H9 (cell line): ENCODE results near the gene OR5H15. TPM values are rescaled to one million over a fixed set of nuclear protein-coding genes. Genes with fewer than 3 reads are reported as not detected.
"Not testable (repeated sequence)": the region's sequence is repeated elsewhere in the genome, so short reads cannot be mapped to it uniquely, and the experiment has no call there.

Source experiments
- DNase-seq: peaks from one replicate; pipeline ENCODE4 v3.0.0-alpha.2; 2017
- H2AFZ ChIP-seq: one replicate; pipeline ENCODE4 v1.6.1; 2013; ENCODE audit warnings: mild to moderate bottlenecking, low read length, control low read depth, moderate library complexity
- H2AK5ac ChIP-seq: 2 replicates; pipeline ENCODE4 v1.6.1; 2013; ENCODE audit warnings: low read length, control low read depth, mixed read lengths; ENCODE audit not compliant: insufficient read length
- H2BK120ac ChIP-seq: one replicate; pipeline ENCODE4 v1.6.1; 2013; ENCODE audit warnings: low read depth, mild to moderate bottlenecking, low read length, control low read depth, inconsistent platforms; ENCODE audit not compliant: poor library complexity, severe bottlenecking
- H2BK12ac ChIP-seq: 2 replicates; pipeline ENCODE4 v1.6.1; 2013; ENCODE audit warnings: low read length, control low read depth, mixed read lengths, low read depth; ENCODE audit not compliant: insufficient read length
- H2BK15ac ChIP-seq: 2 replicates; pipeline ENCODE4 v1.6.1; 2013; ENCODE audit warnings: low read depth, low read length, control low read depth
- H2BK20ac ChIP-seq: one replicate; pipeline ENCODE4 v1.6.1; 2013; ENCODE audit warnings: low read depth, mild to moderate bottlenecking, low read length, control low read depth, inconsistent platforms; ENCODE audit not compliant: poor library complexity, severe bottlenecking
- H2BK5ac ChIP-seq: 2 replicates; pipeline ENCODE4 v1.6.1; 2013; ENCODE audit warnings: low read length, control low read depth, mixed read lengths; ENCODE audit not compliant: insufficient read length
- H3K14ac ChIP-seq: 2 replicates; pipeline ENCODE4 v1.6.1; 2013; ENCODE audit warnings: low read length, control low read depth; ENCODE audit not compliant: insufficient read depth
- H3K18ac ChIP-seq: 2 replicates; pipeline ENCODE4 v1.6.1; 2013; ENCODE audit warnings: low read depth, mild to moderate bottlenecking, mixed read lengths, low read length, control low read depth; ENCODE audit not compliant: insufficient read length
- H3K23ac ChIP-seq: 2 replicates; pipeline ENCODE4 v1.6.1; 2013; ENCODE audit warnings: low read length, control low read depth, mixed read lengths, low read depth; ENCODE audit not compliant: insufficient read length
- H3K23me2 ChIP-seq: 2 replicates; pipeline ENCODE4 v1.6.1; 2013; ENCODE audit warnings: low read depth, mild to moderate bottlenecking, mixed read lengths, low read length, control low read depth; ENCODE audit not compliant: insufficient read length, poor library complexity, severe bottlenecking
- H3K27ac ChIP-seq: 2 replicates; pipeline ENCODE4 v1.5.1; 2013; ENCODE audit warnings: low read length, control low read depth, mixed read lengths, low read depth; ENCODE audit not compliant: insufficient read length
- H3K27me3 ChIP-seq: 2 replicates; pipeline ENCODE4 v1.6.1; 2013; ENCODE audit warnings: low read length, control low read depth, inconsistent platforms; ENCODE audit not compliant: insufficient read depth
- H3K4ac ChIP-seq: 2 replicates; pipeline ENCODE4 v1.6.1; 2013; ENCODE audit warnings: low read depth, mild to moderate bottlenecking, control low read depth, inconsistent platforms, low read length, moderate library complexity
- H3K4me1 ChIP-seq: 2 replicates; pipeline ENCODE4 v1.6.1; 2013; ENCODE audit warnings: low read length, control low read depth, inconsistent platforms; ENCODE audit not compliant: insufficient read depth
- H3K4me2 ChIP-seq: 2 replicates; pipeline ENCODE4 v1.6.1; 2013; ENCODE audit warnings: low read length, control low read depth, mixed read lengths; ENCODE audit not compliant: insufficient read length, insufficient read depth
- H3K56ac ChIP-seq: 2 replicates; pipeline ENCODE4 v1.6.1; 2013; ENCODE audit warnings: low read depth, mild to moderate bottlenecking, mixed read lengths, low read length, control low read depth; ENCODE audit not compliant: insufficient read length
- H3K79me1 ChIP-seq: 2 replicates; pipeline ENCODE4 v1.6.1; 2013; ENCODE audit warnings: low read depth, mild to moderate bottlenecking, moderate library complexity, low read length, control low read depth, inconsistent platforms; ENCODE audit not compliant: insufficient read depth, poor library complexity, severe bottlenecking
- H3K79me2 ChIP-seq: 2 replicates; pipeline ENCODE4 v1.6.1; 2013; ENCODE audit warnings: low read length, control low read depth, inconsistent platforms; ENCODE audit not compliant: insufficient read depth
- H3K9ac ChIP-seq: 2 replicates; pipeline ENCODE4 v1.6.1; 2013; ENCODE audit warnings: low read length, control low read depth, mixed read lengths; ENCODE audit not compliant: insufficient read length; ENCODE audit errors: extremely low read depth
- H3K9me3 ChIP-seq: one replicate; pipeline ENCODE4 v1.6.1; 2013; ENCODE audit warnings: low read depth, low read length, inconsistent platforms; ENCODE audit not compliant: control insufficient read depth
- H3T11ph ChIP-seq: one replicate; pipeline ENCODE4 v1.6.1; 2013; ENCODE audit warnings: mild to moderate bottlenecking, low read length, control low read depth, inconsistent platforms
- H4K20me1 ChIP-seq: one replicate; pipeline ENCODE4 v1.6.1; 2013; ENCODE audit not compliant: control insufficient read depth, insufficient read length, insufficient read depth
- H4K5ac ChIP-seq: 2 replicates; pipeline ENCODE4 v1.6.1; 2013; ENCODE audit warnings: low read depth, mild to moderate bottlenecking, mixed read lengths, low read length, control low read depth; ENCODE audit not compliant: insufficient read length
- H4K8ac ChIP-seq: replicated peaks from 2 replicates; pipeline ENCODE4 v1.6.1; 2013; ENCODE audit warnings: low read length, control low read depth, mixed read lengths, low read depth; ENCODE audit not compliant: insufficient read length
- H4K91ac ChIP-seq: 2 replicates; pipeline ENCODE4 v1.6.1; 2013; ENCODE audit warnings: low read depth, mild to moderate bottlenecking, moderate library complexity, mixed read lengths, low read length, control low read depth; ENCODE audit not compliant: insufficient read length
- H3K27ac Mint-ChIP-seq, 3 experiments: 2 replicates in 2 of 3; 3 replicates in 1 of 3; pipeline ENCODE4 v1.8.0; 2020 to 2021; ENCODE audit warnings: mixed read lengths in 3 of 3, mild to moderate bottlenecking in 1 of 3, moderate library complexity in 1 of 3
- H3K27me3 Mint-ChIP-seq: 2 replicates; pipeline ENCODE4 v1.8.0; 2021; ENCODE audit warnings: low read depth, mild to moderate bottlenecking, moderate library complexity, mixed read lengths
- H3K36me3 Mint-ChIP-seq, 3 experiments: 2 replicates in 2 of 3; 3 replicates in 1 of 3; pipeline ENCODE4 v1.8.0; 2020 to 2021; ENCODE audit warnings: low read depth in 3 of 3, mixed read lengths in 3 of 3; ENCODE audit not compliant: insufficient read depth in 1 of 3
- H3K4me1 Mint-ChIP-seq, 2 experiments: 2 replicates each; pipeline ENCODE4 v1.8.0; 2020; ENCODE audit warnings: mixed read lengths in 2 of 2
- H3K4me3 Mint-ChIP-seq, 2 experiments: 2 replicates in 1 of 2; 3 replicates in 1 of 2; pipeline ENCODE4 v1.8.0; 2020 to 2021; ENCODE audit warnings: mild to moderate bottlenecking in 2 of 2, mixed read lengths in 2 of 2, moderate library complexity in 1 of 2
- H3K9me3 Mint-ChIP-seq, 2 experiments: 2 replicates in 1 of 2; 3 replicates in 1 of 2; pipeline ENCODE4 v1.8.0; 2020; ENCODE audit warnings: mild to moderate bottlenecking in 2 of 2, mixed read lengths in 2 of 2, moderate library complexity in 1 of 2
- WGBS: extraction: QIAGEN DNeasy Blood & Tissue Kit; methylation state at CpG from one replicate; pipeline ENCODE4 v1.1.7; 2013; ENCODE audit warnings: missing lambda C conversion rate, low lambda C conversion rate, mixed read lengths; ENCODE audit not compliant: insufficient read length; ENCODE audit errors: extremely low coverage; 5-methylcytosine and 5-hydroxymethylcytosine counted together
- total RNA-seq: library from RNA; stranded (reverse); gene quantifications from 2 replicates; pipeline ENCODE4 v1.2.1, GENCODE V29; 2021
- TF ChIP-seq, protein P1 (sequence below): fragments of 200-600 bp; sonication (generic); conservative IDR thresholded peaks from 3 replicates; pipeline ENCODE4 v1.8.0; 2021; ENCODE audit warnings: antibody characterized with exemption, mild to moderate bottlenecking

Gene OR5H15
- total RNA-seq, 1 experiment from 2014 or later = not detected

DNA sequence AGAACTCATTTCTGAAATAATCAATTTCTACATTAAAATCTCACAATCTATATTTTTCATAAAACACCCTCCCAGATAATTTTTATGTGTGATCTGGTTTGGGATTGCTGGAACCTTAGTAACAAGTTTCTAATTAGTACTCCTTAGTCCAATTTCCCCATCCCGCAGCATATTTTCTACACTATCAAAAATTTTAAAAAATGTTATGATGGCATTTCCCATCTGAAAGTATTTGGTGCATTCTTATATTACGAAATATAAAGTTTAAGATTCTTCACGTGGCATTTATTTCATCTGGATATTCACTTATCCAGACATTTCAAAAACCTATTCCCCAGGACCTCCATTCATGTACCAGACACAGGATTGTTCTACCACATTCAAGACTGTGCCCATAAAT, 17.7 kb upstream of the OR5H15 start:
- no peak overlapping the region for H2BK5ac ChIP-seq
- H3K4ac ChIP-seq = no peak overlapping the region
- no peak overlapping the region for H3K14ac ChIP-seq
- Mint-ChIP-seq H3K9me3 (peaks cover 0 to 3% of the 10 kb centered on the region in 2 experiments; a peak in 2 of 5 replicates), H3K27me3 (peaks cover 1% of the 10 kb centered on the region; the same call in 1 of the 2 replicates), H3K36me3 (no peaks in the 10 kb centered on the region; a peak in 1 of 7 replicates), H3K4me3 (no peak overlapping the region), H3K4me1 (no peaks in the 10 kb centered on the region), H3K27ac (no peak overlapping the region)
- H2BK120ac ChIP-seq = no peak overlapping the region
- no peaks in the 10 kb centered on the region for H3K4me1 ChIP-seq
- TF ChIP-seq, protein P1, sequence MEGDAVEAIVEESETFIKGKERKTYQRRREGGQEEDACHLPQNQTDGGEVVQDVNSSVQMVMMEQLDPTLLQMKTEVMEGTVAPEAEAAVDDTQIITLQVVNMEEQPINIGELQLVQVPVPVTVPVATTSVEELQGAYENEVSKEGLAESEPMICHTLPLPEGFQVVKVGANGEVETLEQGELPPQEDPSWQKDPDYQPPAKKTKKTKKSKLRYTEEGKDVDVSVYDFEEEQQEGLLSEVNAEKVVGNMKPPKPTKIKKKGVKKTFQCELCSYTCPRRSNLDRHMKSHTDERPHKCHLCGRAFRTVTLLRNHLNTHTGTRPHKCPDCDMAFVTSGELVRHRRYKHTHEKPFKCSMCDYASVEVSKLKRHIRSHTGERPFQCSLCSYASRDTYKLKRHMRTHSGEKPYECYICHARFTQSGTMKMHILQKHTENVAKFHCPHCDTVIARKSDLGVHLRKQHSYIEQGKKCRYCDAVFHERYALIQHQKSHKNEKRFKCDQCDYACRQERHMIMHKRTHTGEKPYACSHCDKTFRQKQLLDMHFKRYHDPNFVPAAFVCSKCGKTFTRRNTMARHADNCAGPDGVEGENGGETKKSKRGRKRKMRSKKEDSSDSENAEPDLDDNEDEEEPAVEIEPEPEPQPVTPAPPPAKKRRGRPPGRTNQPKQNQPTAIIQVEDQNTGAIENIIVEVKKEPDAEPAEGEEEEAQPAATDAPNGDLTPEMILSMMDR = no peak
- no peak overlapping the region for H2AK5ac ChIP-seq
- no peaks in the 10 kb centered on the region for H3K79me1 ChIP-seq
- H2BK15ac ChIP-seq = no peak overlapping the region
- H4K5ac ChIP-seq = no peak overlapping the region
- no peak overlapping the region for H2BK20ac ChIP-seq
- H4K20me1 ChIP-seq = no peaks in the 10 kb centered on the region
- H3K18ac ChIP-seq = no peak overlapping the region
- DNase-seq = no peak
- H3K23ac ChIP-seq = no peak overlapping the region
- no peak overlapping the region for H2AFZ ChIP-seq
- no peak overlapping the region for H4K8ac ChIP-seq
- H3K27ac ChIP-seq = no peak overlapping the region
- H4K91ac ChIP-seq = no peak overlapping the region
- H3K79me2 ChIP-seq = no peaks in the 10 kb centered on the region
- no peak overlapping the region for H2BK12ac ChIP-seq
- H3T11ph ChIP-seq = no peak overlapping the region
- H3K27me3 ChIP-seq = no peaks in the 10 kb centered on the region
- H3K56ac ChIP-seq = no peak overlapping the region
- no peak overlapping the region for H3K9ac ChIP-seq
- no peak overlapping the region for H3K4me2 ChIP-seq
- no peaks in the 10 kb centered on the region for H3K9me3 ChIP-seq
- no peaks in the 10 kb centered on the region for H3K23me2 ChIP-seq
- no CpG with 5 or more reads among the region's 3 CpGs for WGBS

DNA sequence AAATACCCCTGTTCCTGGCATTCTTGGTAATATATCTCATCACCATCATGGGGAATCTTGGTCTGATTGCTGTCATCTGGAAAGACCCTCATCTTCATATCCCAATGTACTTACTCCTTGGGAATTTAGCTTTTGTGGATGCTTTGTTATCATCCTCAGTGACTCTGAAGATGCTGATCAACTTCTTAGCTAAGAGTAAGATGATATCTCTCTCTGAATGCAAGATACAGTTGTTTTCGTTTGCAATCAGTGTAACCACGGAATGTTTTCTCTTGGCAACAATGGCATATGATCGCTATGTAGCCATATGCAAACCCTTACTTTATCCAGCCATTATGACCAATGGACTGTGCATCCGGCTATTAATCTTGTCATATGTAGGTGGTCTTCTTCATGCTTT, 17.0 kb upstream of the OR5H15 start:
- H2BK15ac ChIP-seq, H2BK12ac ChIP-seq, H3K18ac ChIP-seq, H3K9ac ChIP-seq, H4K20me1 ChIP-seq, H2AFZ ChIP-seq, H2AK5ac ChIP-seq, H3K9me3 ChIP-seq, H3K4me2 ChIP-seq, H3K27ac Mint-ChIP-seq, H3K27ac ChIP-seq, H3K27me3 Mint-ChIP-seq, H3K9me3 Mint-ChIP-seq, H3T11ph ChIP-seq, H3K27me3 ChIP-seq, H2BK5ac ChIP-seq, H3K4ac ChIP-seq, H3K4me1 Mint-ChIP-seq, H4K91ac ChIP-seq, H3K4me1 ChIP-seq, H3K14ac ChIP-seq, H3K23me2 ChIP-seq, H2BK20ac ChIP-seq, DNase-seq, H2BK120ac ChIP-seq, H3K79me1 ChIP-seq, H3K36me3 Mint-ChIP-seq, H3K23ac ChIP-seq, H4K5ac ChIP-seq, H3K56ac ChIP-seq, H3K79me2 ChIP-seq, H4K8ac ChIP-seq, H3K4me3 Mint-ChIP-seq: not testable (repeated sequence)
- WGBS = no CpG with 5 or more reads among the region's 4 CpGs
